HepG2 (cell line): Measurements from ENCODE around the gene SPATA13. TPM values are rescaled to one million over a fixed set of nuclear protein-coding genes. Genes with fewer than 3 reads are reported as not detected.

ENCODE experiments used
- ATAC-seq: fragments of 200-7000 bp; cut with Tn5 transposase; 3 replicates; pipeline ENCODE4 v1.9.1; 2020; ENCODE audit warnings: mild to moderate bottlenecking, moderate library complexity
- BruUV-seq: library from RNA; stranded (reverse); fragments of 400-500 nt; replicated peaks from 2 replicates; lab custom pipeline; 2021; lab: Mats Ljungman, UMichigan
- CTCF ChIA-PET: fragments of 300-600 bp; formaldehyde crosslinking; extraction: SDS; loops from one replicate; lab custom pipeline; 2021; ENCODE audit warnings: low total read pairs, inconsistent platforms, low intra/inter-chr PET ratio; lab: Yijun Ruan, JAX
- POLR2A ChIA-PET: fragments of 350-600 bp; sonication (Branson Sonifier 250); formaldehyde crosslinking; loops from one replicate; lab custom pipeline; 2020; ENCODE audit warnings: antibody characterized with exemption, inconsistent platforms; lab: Yijun Ruan, JAX
- DNase-seq: peaks from one replicate; pipeline ENCODE4 v3.0.0-alpha.2; 2015; ENCODE audit warnings: low spot score
- FAIRE-seq: peaks from 3 replicates; lab custom pipeline; 2011; peaks lifted over from hg19 to GRCh38; lab: Jason Lieb, UNC
- H2AFZ ChIP-seq: one replicate; pipeline ENCODE4 v1.6.1; 2011; ENCODE audit warnings: low read length, inconsistent platforms
- H3K27ac ChIP-seq: fragments of 300-600 bp; 3 replicates; pipeline ENCODE4 v1.8.0; 2011; ENCODE audit warnings: mixed run types, mild to moderate bottlenecking, mixed read lengths, low read length, inconsistent platforms; ENCODE audit not compliant: insufficient read depth; ENCODE audit errors: extremely low read length
- H3K27me3 ChIP-seq, 2 experiments: fragments of 200-600 bp in 1 of 2; 2 replicates in 1 of 2; 3 replicates in 1 of 2; pipeline versions ENCODE4 v1.6.0 to v1.8.0; 2011; ENCODE audit warnings: low read length in 2 of 2, mild to moderate bottlenecking in 2 of 2, moderate library complexity in 2 of 2, inconsistent platforms in 1 of 2; ENCODE audit not compliant: insufficient read depth in 2 of 2, control insufficient read depth in 1 of 2
- H3K36me3 ChIP-seq, 2 experiments: fragments of 200-600 bp in 1 of 2; replicated peaks in 1 of 2; 2 replicates in 1 of 2; 3 replicates in 1 of 2; pipeline versions ENCODE4 v1.5.1 to v1.8.0; 2011; ENCODE audit warnings: low read length in 2 of 2, inconsistent platforms in 1 of 2; ENCODE audit not compliant: insufficient read depth in 2 of 2, control insufficient read depth in 1 of 2
- H3K4me1 ChIP-seq: 2 replicates; pipeline ENCODE4 v1.5.1; 2012; ENCODE audit warnings: low read length, inconsistent platforms; ENCODE audit not compliant: insufficient read depth
- H3K4me2 ChIP-seq: 2 replicates; pipeline ENCODE4 v1.6.0; 2011; ENCODE audit warnings: low read depth, low read length, inconsistent platforms
- H3K4me3 ChIP-seq, 3 experiments: fragments of 200-600 bp in 1 of 3; sonication (generic), shearing (Covaris generic) in 1 of 3; replicated peaks in 1 of 3; 2 replicates each; pipeline ENCODE4 v1.5.1; 2011 to 2016; ENCODE audit warnings: low read length in 3 of 3, inconsistent platforms in 2 of 3, low read depth in 2 of 3, mild to moderate bottlenecking in 2 of 3, control low read depth in 1 of 3, mixed read lengths in 1 of 3; ENCODE audit not compliant: insufficient read depth in 1 of 3
- H3K79me2 ChIP-seq: one replicate; pipeline ENCODE4 v1.6.1; 2011; ENCODE audit warnings: low read length, inconsistent platforms; ENCODE audit not compliant: insufficient read depth
- H3K9ac ChIP-seq: 2 replicates; pipeline ENCODE4 v1.6.0; 2011; ENCODE audit warnings: mild to moderate bottlenecking, low read depth, low read length, inconsistent platforms; ENCODE audit not compliant: insufficient read depth
- H3K9me3 ChIP-seq: 2 replicates; pipeline ENCODE4 v1.5.1; 2012; ENCODE audit warnings: mild to moderate bottlenecking, low read length
- H4K20me1 ChIP-seq: 2 replicates; pipeline ENCODE4 v1.6.0; 2011; ENCODE audit warnings: inconsistent platforms, mild to moderate bottlenecking, low read length, moderate library complexity; ENCODE audit not compliant: insufficient read depth
- ATRX ChIP-seq: sonication (generic); formaldehyde crosslinking; IDR thresholded peaks from 2 replicates; pipeline ENCODE4 v1.4.0; 2020; ENCODE audit warnings: missing genetic modification reagents, borderline replicate concordance
- CAMTA2 ChIP-seq: sonication (generic); formaldehyde crosslinking; IDR thresholded peaks from 2 replicates; pipeline ENCODE4 v1.4.0; 2020; ENCODE audit warnings: mild to moderate bottlenecking, missing genetic modification reagents, borderline replicate concordance
- CHD2 ChIP-seq: IDR thresholded peaks from 2 replicates; pipeline ENCODE4 v1.6.1; 2011; ENCODE audit warnings: low read depth, low read length, improper control_type of control experiment
- ELK4 ChIP-seq: sonication (generic); formaldehyde crosslinking; IDR thresholded peaks from 2 replicates; pipeline ENCODE4 v1.9.0; 2021; ENCODE audit warnings: missing genetic modification reagents, borderline replicate concordance
- FOXJ3 ChIP-seq: sonication (generic); formaldehyde crosslinking; IDR thresholded peaks from 2 replicates; pipeline ENCODE4 v1.4.0; 2020; ENCODE audit warnings: missing genetic modification reagents, mild to moderate bottlenecking, borderline replicate concordance
- JUNB ChIP-seq: sonication (generic); formaldehyde crosslinking; IDR thresholded peaks from 2 replicates; pipeline ENCODE4 v1.8.0; 2022; ENCODE audit warnings: missing genetic modification reagents, mild to moderate bottlenecking, borderline replicate concordance
- KDM6A ChIP-seq: IDR thresholded peaks from 2 replicates; pipeline ENCODE4 v1.6.1; 2016; ENCODE audit warnings: low read depth
- MAF1 ChIP-seq: sonication (generic); formaldehyde crosslinking; IDR thresholded peaks from 2 replicates; pipeline ENCODE4 v1.5.0; 2020; ENCODE audit warnings: missing genetic modification reagents, borderline replicate concordance
- NCOA1 ChIP-seq: sonication (generic); formaldehyde crosslinking; IDR thresholded peaks from 2 replicates; pipeline ENCODE4 v1.9.0; 2021; ENCODE audit warnings: missing genetic modification reagents
- SCMH1 ChIP-seq: sonication (generic); formaldehyde crosslinking; IDR thresholded peaks from 2 replicates; pipeline ENCODE4 v1.9.0; 2021; ENCODE audit warnings: missing genetic modification reagents, mild to moderate bottlenecking, borderline replicate concordance
- USF2 ChIP-seq, 2 experiments: sonication (generic) in 1 of 2; formaldehyde crosslinking in 1 of 2; IDR thresholded peaks; 2 replicates each; pipeline versions ENCODE4 v1.5.1 to v1.6.1; 2011 to 2020; ENCODE audit warnings: borderline replicate concordance in 1 of 2, low read depth in 1 of 2, low read length in 1 of 2, mild to moderate bottlenecking in 1 of 2, missing genetic modification reagents in 1 of 2, moderate library complexity in 1 of 2
- ZBTB25 ChIP-seq: IDR thresholded peaks from 2 replicates; pipeline ENCODE4 v1.6.1; 2018; ENCODE audit warnings: missing genetic modification reagents
- ZBTB38 ChIP-seq: sonication (generic); formaldehyde crosslinking; IDR thresholded peaks from 2 replicates; pipeline ENCODE4 v1.5.1; 2020; ENCODE audit warnings: mild to moderate bottlenecking, missing genetic modification reagents
- ZNF251 ChIP-seq: sonication (generic); formaldehyde crosslinking; IDR thresholded peaks from 2 replicates; pipeline ENCODE4 v1.9.0; 2021; ENCODE audit warnings: mild to moderate bottlenecking, missing genetic modification reagents
- ZNF276 ChIP-seq: sonication (generic); formaldehyde crosslinking; IDR thresholded peaks from 2 replicates; pipeline ENCODE4 v1.4.0; 2020; ENCODE audit warnings: mild to moderate bottlenecking, low read depth, missing genetic modification reagents
- ZNF296 ChIP-seq: sonication (generic); formaldehyde crosslinking; conservative IDR thresholded peaks from 2 replicates; pipeline ENCODE4 v1.5.0; 2020; ENCODE audit warnings: mild to moderate bottlenecking, missing genetic modification reagents
- ZNF383 ChIP-seq: sonication (generic); formaldehyde crosslinking; IDR thresholded peaks from 2 replicates; pipeline ENCODE4 v1.4.0; 2020; ENCODE audit warnings: missing genetic modification reagents, mild to moderate bottlenecking, borderline replicate concordance
- ZNF790 ChIP-seq: sonication (generic); formaldehyde crosslinking; IDR thresholded peaks from 2 replicates; pipeline ENCODE4 v1.8.0; 2022; ENCODE audit warnings: missing genetic modification reagents, mild to moderate bottlenecking, borderline replicate concordance
- ZNF841 ChIP-seq: sonication (generic); formaldehyde crosslinking; IDR thresholded peaks from 2 replicates; pipeline ENCODE4 v1.8.1; 2023; ENCODE audit warnings: missing genetic modification reagents, borderline replicate concordance
- WGBS: methylation state at CpG from one replicate; pipeline ENCODE4 v1.1.6; 2017; ENCODE audit warnings: low lambda C conversion rate; 5-methylcytosine and 5-hydroxymethylcytosine counted together
- in situ Hi-C: cut with HindIII; loops from 2 replicates; pipeline ENCODE4 v1.10.0; 2017; ENCODE audit warnings: low pct_unique_long_range_greater_than_20kb; ENCODE audit not compliant: extremely low pct_ligation_motif_present
- intact Hi-C: fragments of 100-400 bp; cut with micrococcal nuclease; formaldehyde crosslinking; loops from one replicate; pipeline ENCODE4 v1.10.0; 2022; ENCODE audit not compliant: unreplicated experiment
- polyA plus RNA-seq, 8 experiments: library from polyadenylated mRNA; depleted of rRNA in 3 of 8; stranded (reverse) in 7 of 8; unstranded in 1 of 8; fragments of >200 nt; fragmentation: Illumina TruSeq in 4 of 8; extraction: Trizol in 4 of 8; gene quantifications; 2 replicates each; pipeline versions ENCODE4 v1.2.1 to v1.2.3, GENCODE V29; 2011 to 2016; ENCODE audit warnings: low read depth in 4 of 8, missing spikeins in 1 of 8, mixed read lengths in 1 of 8; ENCODE audit not compliant: insufficient read depth in 1 of 8
- total RNA-seq, 5 experiments: library from RNA; depleted of rRNA; stranded (reverse); fragments of >200 nt; fragmentation: Illumina TruSeq; extraction: Trizol; gene quantifications; 2 replicates each; pipeline ENCODE4 v1.2.3, GENCODE V29; 2016; ENCODE audit warnings: low read depth in 1 of 5

Gene SPATA13
- total and polyA plus RNA-seq, 2 of the 13 experiments (the other 11 are each of a cell fraction or from before 2014, with no cell fraction given): 11.3 to 14.2 TPM

- no peak overlapping the region for H3K27ac ChIP-seq
- H3K4me3 ChIP-seq: no peak overlapping the region
- FAIRE-seq (no peak), ATAC-seq (no peak), DNase-seq (no peak)
- H3K9ac ChIP-seq: no peak overlapping the region
- H3K36me3 ChIP-seq: peaks cover 5 to 21% of the 10 kb centered on the region in 2 experiments; a peak in 4 of 5 replicates
- ChIA-PET CTCF (no interaction called here), POLR2A (no interaction called here)
- H3K9me3 ChIP-seq: no peaks in the 10 kb centered on the region
- H3K27me3 ChIP-seq: no peaks in the 10 kb centered on the region
- H3K79me2 ChIP-seq: no peaks in the 10 kb centered on the region
- 94% methylated on average over 6 of the region's 7 CpGs for WGBS
- BruUV-seq: no TSS peak
- no peaks in the 10 kb centered on the region for H3K4me1 ChIP-seq
- H2AFZ ChIP-seq: no peak overlapping the region
- intact Hi-C loops (no loop called here), in situ Hi-C loops (no loop called here)
- peaks cover 3% of the 10 kb centered on the region; the same call in 1 of the 2 replicates for H4K20me1 ChIP-seq
- no peak overlapping the region for H3K4me2 ChIP-seq
- TF ChIP-seq FOXJ3 (CRISPR knock-in tag) (no peak), ATRX (CRISPR knock-in tag) (no peak), ZNF841 (CRISPR knock-in tag) (no peak), ZBTB25 (CRISPR knock-in tag) (no peak), KDM6A (CRISPR knock-in tag) (no peak), ZNF251 (no peak), ZNF790 (no peak), ZNF296 (no peak), NCOA1 (CRISPR knock-in tag) (no peak), JUNB (no peak), CAMTA2 (CRISPR knock-in tag) (no peak), USF2 (IDR thresholded peaks at IDR 0.05; ENCODE audit: low read depth, low read length) (no peak), USF2 (CRISPR knock-in tag; IDR thresholded peaks at IDR 0.05; ENCODE audit: borderline replicate concordance) (no peak), ZNF383 (CRISPR knock-in tag) (no peak), ZBTB38 (no peak), ZNF276 (CRISPR knock-in tag) (no peak), ELK4 (no peak), MAF1 (CRISPR knock-in tag) (no peak), CHD2 (no peak), SCMH1 (CRISPR knock-in tag) (no peak)
Observed at GRCh38 chr13:24280720-24281119, 120.2 kb downstream of the SPATA13 start.
